ENCODE results near the gene TCF25. TPM values are rescaled to one million over a fixed set of nuclear protein-coding genes. Genes with fewer than 3 reads are reported as not detected.
"Not testable (repeated sequence)": the region's sequence is repeated elsewhere in the genome, so short reads cannot be mapped to it uniquely, and the experiment has no call there.

The TCF25 gene
- total RNA-seq, 1 experiment from 2014 or later = 298 TPM

DNA sequence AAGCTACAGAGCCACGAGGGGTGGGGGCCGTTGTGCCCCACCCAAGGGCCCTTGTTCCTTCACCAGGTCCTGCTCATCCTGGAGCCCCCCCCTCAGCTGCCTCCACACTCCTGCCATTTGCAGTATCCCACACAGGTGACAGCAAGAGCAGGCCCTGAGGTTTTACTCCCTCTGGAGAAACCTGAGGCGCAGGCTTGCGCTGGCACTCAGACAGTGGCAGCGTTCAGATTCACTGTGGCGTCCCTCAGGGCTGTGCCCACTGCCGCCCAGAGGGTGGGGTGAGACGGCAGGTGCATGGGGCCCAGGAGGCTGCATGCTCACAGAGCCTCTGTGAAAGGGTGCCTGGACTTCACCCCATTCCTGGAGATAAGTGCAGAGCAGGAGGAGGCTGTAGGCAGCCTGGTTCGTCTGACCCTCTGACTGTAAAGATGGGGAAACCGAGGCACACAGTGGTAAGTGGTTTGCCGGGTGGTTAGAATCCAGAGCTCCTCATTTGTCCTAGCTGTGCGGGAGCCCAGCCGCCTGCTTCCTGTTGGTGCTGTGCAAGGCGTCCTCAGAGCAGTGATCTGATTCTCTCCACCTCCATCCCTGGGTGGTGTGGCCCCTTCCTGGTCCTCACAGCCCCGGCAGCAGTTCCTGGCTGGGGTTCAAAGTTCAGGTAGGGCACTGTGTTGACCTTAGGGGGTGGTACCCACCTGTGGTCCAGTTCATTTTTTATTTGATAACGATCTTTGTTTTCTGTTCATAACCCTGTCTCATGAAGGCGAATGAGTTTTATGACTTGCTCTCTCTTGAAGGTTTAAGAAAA is 43.6 kb upstream of the TCF25 start:
- peak overlapping the region; percentile 77; the same call in 1 of the 2 replicates for H3K4me3 ChIP-seq
- peaks cover 1% of the 10 kb centered on the region; the same call in 1 of the 2 replicates for H3K79me2 ChIP-seq (ENCODE audit: low read depth)
- H3K4me1 ChIP-seq (replicated peaks; ENCODE audit: insufficient read depth) = peaks cover 40% of the 10 kb centered on the region
- no TSS peak for BruUV-seq (replicated peaks)
- no peak for DNase-seq
- intact Hi-C loops (cut with micrococcal nuclease; ENCODE audit: unreplicated experiment) = no loop called here
- TF ChIP-seq CTCF (conservative IDR thresholded peaks at IDR 0.05) = no peak
- no peak for TF ChIP-seq EZH2 (IDR thresholded peaks at IDR 0.05; ENCODE audit: low read depth)
- H3K36me3 ChIP-seq (ENCODE audit: low read depth) = no peaks in the 10 kb centered on the region
- H3K9me2 ChIP-seq (ENCODE audit: insufficient read depth) = no peaks in the 10 kb centered on the region
- H3F3A ChIP-seq (ENCODE audit: insufficient read depth, low read depth) = peaks cover 22% of the 10 kb centered on the region; the same call in 1 of the 2 replicates
- no peak overlapping the region for H2AFZ ChIP-seq
- ChIA-PET POLR2A (ENCODE audit: unreplicated experiment) (no interaction called here), CTCF (no interaction called here)
- no peak overlapping the region for H3K27ac ChIP-seq
- H3K4me2 ChIP-seq = peak overlapping the region; percentile 96
- H3K27me3 ChIP-seq (ENCODE audit: insufficient read depth, low read depth) = no peaks in the 10 kb centered on the region
- no peaks in the 10 kb centered on the region for H4K20me1 ChIP-seq (ENCODE audit: insufficient read depth)
- no peaks in the 10 kb centered on the region for H3K9me3 ChIP-seq (ENCODE audit: insufficient read depth, low read depth)

GRCh38 chr16:89831810-89832328 is 41.5 kb upstream of the TCF25 start:
- peaks cover 20% of the 10 kb centered on the region; the same call in 1 of the 2 replicates for H3F3A ChIP-seq (ENCODE audit: insufficient read depth, low read depth)
- intact Hi-C loops (cut with micrococcal nuclease; ENCODE audit: unreplicated experiment) = loop anchor here (2.0 kb wide), 1 partner anchor 29 kb away; no protein-coding TSS in a partner anchor
- no peak overlapping the region for H2AFZ ChIP-seq
- no TSS peak for BruUV-seq (replicated peaks)
- no peaks in the 10 kb centered on the region for H3K9me3 ChIP-seq (ENCODE audit: insufficient read depth, low read depth)
- no peak for DNase-seq
- H4K20me1 ChIP-seq (ENCODE audit: insufficient read depth) = no peaks in the 10 kb centered on the region
- no peak overlapping the region for H3K27ac ChIP-seq
- no peaks in the 10 kb centered on the region for H3K27me3 ChIP-seq (ENCODE audit: insufficient read depth, low read depth)
- no peak overlapping the region for H3K4me2 ChIP-seq
- H3K36me3 ChIP-seq (ENCODE audit: low read depth) = no peaks in the 10 kb centered on the region
- H3K4me3 ChIP-seq = no peak overlapping the region
- ChIA-PET POLR2A (ENCODE audit: unreplicated experiment) (no interaction called here), CTCF (no interaction called here)
- peaks cover 11% of the 10 kb centered on the region for H3K79me2 ChIP-seq (ENCODE audit: low read depth)
- TF ChIP-seq EZH2 (IDR thresholded peaks at IDR 0.05; ENCODE audit: low read depth) (no peak), CTCF (conservative IDR thresholded peaks at IDR 0.05) (no peak)
- H3K4me1 ChIP-seq (replicated peaks; ENCODE audit: insufficient read depth) = peaks cover 50% of the 10 kb centered on the region
- H3K9me2 ChIP-seq (ENCODE audit: insufficient read depth) = no peaks in the 10 kb centered on the region

DNA sequence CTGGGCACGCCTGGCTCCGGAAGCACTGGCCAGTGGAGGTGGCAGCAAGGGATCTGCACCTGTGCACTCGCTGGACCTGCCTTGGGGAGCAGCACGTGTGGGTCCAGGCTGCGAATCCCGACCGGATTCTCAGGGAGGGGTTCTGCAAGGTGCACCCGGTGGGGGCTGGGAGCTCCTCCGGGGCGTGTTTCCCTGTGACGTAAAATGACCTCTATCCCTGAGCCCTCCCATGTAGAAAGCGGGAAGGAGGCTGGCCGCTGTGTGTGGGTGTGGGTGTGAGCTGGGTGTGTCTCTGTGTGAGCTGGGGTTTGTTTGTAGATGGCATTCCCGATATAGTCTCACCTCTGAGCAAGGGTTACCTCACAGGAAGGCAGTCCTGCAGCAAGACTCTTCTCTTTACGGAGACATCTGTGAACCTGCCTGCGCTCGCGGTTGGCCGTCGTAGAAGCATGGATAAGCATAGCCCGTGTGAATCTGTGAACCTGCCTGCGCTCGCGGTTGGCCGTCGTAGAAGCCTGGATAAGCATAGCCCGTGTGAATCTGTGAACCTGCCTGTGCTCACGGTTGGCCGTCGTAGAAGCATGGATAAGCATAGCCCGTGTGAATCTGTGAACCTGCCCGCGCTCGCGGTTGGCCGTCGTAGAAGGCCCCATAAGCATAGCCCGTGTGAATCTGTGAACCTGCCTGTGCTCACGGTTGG is 39.6 kb upstream of the TCF25 start:
- Histone ChIP-seq H3F3A (ENCODE audit: insufficient read depth, low read depth) (peaks cover 25% of the 10 kb centered on the region; the same call in 1 of the 2 replicates), H3K79me2 (ENCODE audit: low read depth) (peaks cover 15% of the 10 kb centered on the region), H3K27ac (peak overlapping the region; percentile 53), H3K4me1 (replicated peaks; ENCODE audit: insufficient read depth) (peaks cover 63% of the 10 kb centered on the region), H3K4me2 (peak overlapping the region; percentile 62)
- intact Hi-C loops (cut with micrococcal nuclease; ENCODE audit: unreplicated experiment) = loop anchor here (2.0 kb wide), 1 partner anchor 27 kb away; no protein-coding TSS in a partner anchor
- H3K9me3 ChIP-seq (ENCODE audit: insufficient read depth, low read depth); H3K27me3 ChIP-seq (ENCODE audit: insufficient read depth, low read depth); BruUV-seq (replicated peaks); H4K20me1 ChIP-seq (ENCODE audit: insufficient read depth); H3K36me3 ChIP-seq (ENCODE audit: low read depth); H2AFZ ChIP-seq; H3K9me2 ChIP-seq (ENCODE audit: insufficient read depth); H3K4me3 ChIP-seq: not testable (repeated sequence)
- CTCF ChIA-PET = interaction anchor here (1.0 kb wide), 1 partner anchor 27 kb away, joined by 3 read pairs; no protein-coding TSS in a partner anchor
- POLR2A ChIA-PET (ENCODE audit: unreplicated experiment) = interaction anchor here (0.5 to 1.0 kb wide), 4 partner anchors 18 to 253 kb away, joined by 4 to 6 read pairs (median 4); partner anchors contain the start of gene TCF25
- peak; percentile 92 to 94 for DNase-seq

DNA sequence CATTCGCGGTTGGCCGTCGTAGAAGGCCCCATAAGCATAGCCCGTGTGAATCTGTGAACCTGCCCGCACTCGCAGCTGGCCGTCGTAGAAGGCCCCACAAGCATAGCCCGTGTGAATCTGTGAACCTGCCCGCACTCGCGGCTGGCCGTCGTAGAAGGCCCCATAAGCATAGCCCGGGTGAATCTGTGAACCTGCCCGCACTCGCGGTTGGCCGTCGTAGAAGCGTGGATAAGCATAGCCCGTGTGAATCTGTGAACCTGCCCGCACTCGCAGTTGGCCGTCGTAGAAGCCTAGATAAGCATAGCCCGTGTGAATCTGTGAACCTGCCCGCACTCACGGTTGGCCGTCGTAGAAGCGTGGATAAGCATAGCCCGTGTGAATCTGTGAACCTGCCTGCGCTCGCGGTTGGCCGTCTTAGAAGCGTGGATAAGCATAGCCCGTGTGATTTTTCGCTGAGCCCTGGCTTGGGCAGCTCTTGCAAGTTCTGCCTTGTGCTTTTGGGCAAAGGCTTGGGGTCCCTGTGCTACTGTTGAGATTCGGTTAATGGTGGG is 38.5 kb upstream of the TCF25 start:
- intact Hi-C loops (cut with micrococcal nuclease; ENCODE audit: unreplicated experiment); H3K4me2 ChIP-seq; POLR2A ChIA-PET (ENCODE audit: unreplicated experiment); CTCF ChIA-PET; H3K9me2 ChIP-seq (ENCODE audit: insufficient read depth); H4K20me1 ChIP-seq (ENCODE audit: insufficient read depth); H3K4me3 ChIP-seq; H2AFZ ChIP-seq; H3K27ac ChIP-seq; H3K36me3 ChIP-seq (ENCODE audit: low read depth); H3K27me3 ChIP-seq (ENCODE audit: insufficient read depth, low read depth); DNase-seq; H3K9me3 ChIP-seq (ENCODE audit: insufficient read depth, low read depth): not testable (repeated sequence)
- TSS peak; percentile 1 for BruUV-seq (replicated peaks)
- Histone ChIP-seq H3K4me1 (replicated peaks; ENCODE audit: insufficient read depth) (peaks cover 53% of the 10 kb centered on the region), H3K79me2 (ENCODE audit: low read depth) (peaks cover 15% of the 10 kb centered on the region), H3F3A (ENCODE audit: insufficient read depth, low read depth) (peaks cover 25% of the 10 kb centered on the region; the same call in 1 of the 2 replicates)

GRCh38 chr16:89836484-89836883 is 36.9 kb upstream of the TCF25 start:
- BruUV-seq (replicated peaks); CTCF ChIA-PET: not testable (repeated sequence)

More at GRCh38 chr16:89836484-89836883, 36.9 kb upstream of the TCF25 start:
- H3K36me3 ChIP-seq (ENCODE audit: low read depth); H3K4me2 ChIP-seq; H3K9me2 ChIP-seq (ENCODE audit: insufficient read depth); H3K9me3 ChIP-seq (ENCODE audit: insufficient read depth, low read depth); H3K27ac ChIP-seq; POLR2A ChIA-PET (ENCODE audit: unreplicated experiment); DNase-seq; H2AFZ ChIP-seq; intact Hi-C loops (cut with micrococcal nuclease; ENCODE audit: unreplicated experiment); H4K20me1 ChIP-seq (ENCODE audit: insufficient read depth); H3K27me3 ChIP-seq (ENCODE audit: insufficient read depth, low read depth); H3K4me3 ChIP-seq: not testable (repeated sequence)
- Histone ChIP-seq H3K4me1 (replicated peaks; ENCODE audit: insufficient read depth) (peaks cover 48% of the 10 kb centered on the region), H3F3A (ENCODE audit: insufficient read depth, low read depth) (peaks cover 19% of the 10 kb centered on the region; the same call in 1 of the 2 replicates), H3K79me2 (ENCODE audit: low read depth) (peaks cover 15% of the 10 kb centered on the region)

All from PC-9 (cell line).